Caco-2 (cell line): ENCODE results near the gene CRYBG1. TPM values are rescaled to one million over a fixed set of nuclear protein-coding genes. Genes with fewer than 3 reads are reported as not detected.

Source experiments
- BruUV-seq: library from RNA; stranded (reverse); fragments of 400-500 nt; replicated peaks from 2 replicates; lab custom pipeline; 2021; lab: Mats Ljungman, UMichigan
- CTCF ChIA-PET: fragments of 300-600 bp; sonication (Branson Sonifier 250); formaldehyde crosslinking; loops from one replicate; lab custom pipeline; 2022; ENCODE audit warnings: antibody characterized with exemption; lab: Charles Lee
- POLR2A ChIA-PET: fragments of 300-600 bp; sonication (Branson Sonifier 250); formaldehyde crosslinking; loops from one replicate; lab custom pipeline; 2022; ENCODE audit warnings: antibody characterized with exemption; lab: Charles Lee
- DNase-seq, 2 experiments: peaks; one replicate each; pipeline versions ENCODE4 v3.0.0 to v3.0.0-alpha.2; 2020 to 2022
- H3K27me3 ChIP-seq: replicated peaks from 2 replicates; pipeline ENCODE4 v1.6.0; 2011; ENCODE audit warnings: low read length; ENCODE audit not compliant: control insufficient read depth, insufficient read depth
- H3K36me3 ChIP-seq: 2 replicates; pipeline ENCODE4 v1.5.1; 2011; ENCODE audit warnings: low read length; ENCODE audit not compliant: control insufficient read depth, insufficient read depth
- H3K4me1 ChIP-seq: fragments of 250-450 bp; sonication (Bioruptor Pico); 2 replicates; pipeline ENCODE4 v1.5.1; 2020; ENCODE audit warnings: mild to moderate bottlenecking
- H3K4me3 ChIP-seq: 2 replicates; pipeline ENCODE4 v1.5.1; 2011; ENCODE audit warnings: low read depth, mild to moderate bottlenecking, control low read depth, low read length
- H3K9me3 ChIP-seq: fragments of 250-450 bp; sonication (Bioruptor Pico); 2 replicates; pipeline ENCODE4 v1.5.1; 2020; ENCODE audit warnings: mild to moderate bottlenecking, moderate library complexity
- H3K27ac Mint-ChIP-seq: one replicate; pipeline ENCODE4 v1.8.0; 2022; ENCODE audit warnings: mixed read lengths; ENCODE audit not compliant: unreplicated experiment
- H3K27me3 Mint-ChIP-seq: one replicate; pipeline ENCODE4 v1.8.0; 2022; ENCODE audit warnings: mixed read lengths; ENCODE audit not compliant: insufficient read depth, unreplicated experiment
- H3K36me3 Mint-ChIP-seq: one replicate; pipeline ENCODE4 v1.8.0; 2022; ENCODE audit warnings: mild to moderate bottlenecking, mixed read lengths; ENCODE audit not compliant: insufficient read depth, unreplicated experiment
- H3K4me1 Mint-ChIP-seq: one replicate; pipeline ENCODE4 v1.8.0; 2022; ENCODE audit warnings: low read depth, mixed read lengths; ENCODE audit not compliant: unreplicated experiment
- H3K4me3 Mint-ChIP-seq: one replicate; pipeline ENCODE4 v1.8.0; 2022; ENCODE audit warnings: mild to moderate bottlenecking, moderate library complexity, mixed read lengths; ENCODE audit not compliant: unreplicated experiment
- H3K9me3 Mint-ChIP-seq: one replicate; pipeline ENCODE4 v1.8.0; 2022; ENCODE audit warnings: mixed read lengths; ENCODE audit not compliant: unreplicated experiment
- intact Hi-C: fragments of 100-400 bp; cut with micrococcal nuclease; formaldehyde crosslinking; loops from one replicate; pipeline ENCODE4 v1.10.0; 2022; ENCODE audit not compliant: unreplicated experiment
- total RNA-seq: library from RNA; stranded (reverse); gene quantifications from 2 replicates; pipeline ENCODE4 v1.2.3, GENCODE V29; 2022
- TF ChIP-seq, protein P1 (sequence below), 2 experiments: fragments of 200-600 bp in 1 of 2; IDR thresholded peaks; 1 replicate in 1 of 2; 2 replicates in 1 of 2; pipeline versions ENCODE4 v1.5.1 to v1.8.0; 2011 to 2022; ENCODE audit warnings: antibody characterized with exemption in 1 of 2, control low read depth in 1 of 2, inconsistent platforms in 1 of 2, low read depth in 1 of 2, low read length in 1 of 2, mild to moderate bottlenecking in 1 of 2, moderate library complexity in 1 of 2; ENCODE audit not compliant: insufficient read depth in 1 of 2, severe bottlenecking in 1 of 2, unreplicated experiment in 1 of 2

Gene CRYBG1
- total RNA-seq, 1 experiment from 2014 or later = 13.2 TPM

DNA sequence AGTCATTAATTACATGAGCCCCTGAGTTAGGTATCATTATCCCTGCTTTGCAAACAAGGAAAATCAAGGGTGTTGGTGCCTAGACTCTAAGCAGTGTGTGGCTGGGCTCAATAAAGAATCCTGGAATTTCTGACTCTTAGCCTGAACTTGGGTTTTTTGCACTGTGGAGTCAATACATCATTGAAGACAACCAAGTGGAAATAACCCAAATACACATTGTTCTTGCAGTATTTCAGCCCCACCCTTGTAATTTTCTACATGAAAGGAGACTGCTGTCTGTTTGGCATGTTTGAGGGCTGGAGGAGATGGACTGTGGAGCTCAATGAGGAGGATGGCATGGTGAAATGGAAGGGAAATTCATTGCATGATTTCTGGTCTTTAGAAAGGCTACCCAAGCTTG is 110.3 kb downstream of the CRYBG1 start:
- Histone ChIP-seq H3K4me1 (no peaks in the 10 kb centered on the region), H3K4me3 (no peak overlapping the region), H3K36me3 (no peaks in the 10 kb centered on the region), H3K9me3 (no peaks in the 10 kb centered on the region), H3K27me3 (no peaks in the 10 kb centered on the region)
- POLR2A ChIA-PET = no interaction called here
- no peak overlapping the region for H3K27ac Mint-ChIP-seq
- no peaks in the 10 kb centered on the region for H3K9me3 Mint-ChIP-seq
- peaks cover 5% of the 10 kb centered on the region for H3K27me3 Mint-ChIP-seq
- no TSS peak for BruUV-seq
- no peak overlapping the region for H3K4me3 Mint-ChIP-seq
- intact Hi-C loops = no loop called here
- no peaks in the 10 kb centered on the region for H3K4me1 Mint-ChIP-seq
- TF ChIP-seq, protein P1, sequence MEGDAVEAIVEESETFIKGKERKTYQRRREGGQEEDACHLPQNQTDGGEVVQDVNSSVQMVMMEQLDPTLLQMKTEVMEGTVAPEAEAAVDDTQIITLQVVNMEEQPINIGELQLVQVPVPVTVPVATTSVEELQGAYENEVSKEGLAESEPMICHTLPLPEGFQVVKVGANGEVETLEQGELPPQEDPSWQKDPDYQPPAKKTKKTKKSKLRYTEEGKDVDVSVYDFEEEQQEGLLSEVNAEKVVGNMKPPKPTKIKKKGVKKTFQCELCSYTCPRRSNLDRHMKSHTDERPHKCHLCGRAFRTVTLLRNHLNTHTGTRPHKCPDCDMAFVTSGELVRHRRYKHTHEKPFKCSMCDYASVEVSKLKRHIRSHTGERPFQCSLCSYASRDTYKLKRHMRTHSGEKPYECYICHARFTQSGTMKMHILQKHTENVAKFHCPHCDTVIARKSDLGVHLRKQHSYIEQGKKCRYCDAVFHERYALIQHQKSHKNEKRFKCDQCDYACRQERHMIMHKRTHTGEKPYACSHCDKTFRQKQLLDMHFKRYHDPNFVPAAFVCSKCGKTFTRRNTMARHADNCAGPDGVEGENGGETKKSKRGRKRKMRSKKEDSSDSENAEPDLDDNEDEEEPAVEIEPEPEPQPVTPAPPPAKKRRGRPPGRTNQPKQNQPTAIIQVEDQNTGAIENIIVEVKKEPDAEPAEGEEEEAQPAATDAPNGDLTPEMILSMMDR (IDR thresholded peaks at IDR 0.05; ENCODE audit: insufficient read depth in 1 of 2, low read depth in 1 of 2, low read length in 1 of 2, severe bottlenecking in 1 of 2, unreplicated experiment in 1 of 2) = no peak
- CTCF ChIA-PET = no interaction called here
- no peaks in the 10 kb centered on the region for H3K36me3 Mint-ChIP-seq
- no peak for DNase-seq

DNA sequence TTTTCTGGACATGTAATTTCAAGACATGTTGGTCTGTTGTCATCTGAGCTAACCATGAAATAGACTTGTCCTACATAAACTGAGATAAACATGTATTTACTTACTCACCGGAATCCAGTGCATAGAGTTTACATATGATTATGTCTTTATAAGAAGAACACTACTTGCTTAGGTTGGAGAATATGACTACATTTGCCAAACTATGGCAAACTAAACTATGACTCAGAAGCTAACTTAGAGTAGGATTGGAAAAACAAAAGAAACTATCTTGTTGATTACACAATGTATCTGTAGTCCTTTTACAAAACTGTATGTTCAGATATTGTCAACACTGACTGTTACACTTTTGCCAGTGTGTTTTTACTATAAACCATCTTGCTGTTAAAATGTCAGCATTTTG is 113.3 kb downstream of the CRYBG1 start:
- Mint-ChIP-seq H3K36me3 (no peaks in the 10 kb centered on the region), H3K4me1 (no peaks in the 10 kb centered on the region), H3K27ac (no peak overlapping the region), H3K9me3 (no peaks in the 10 kb centered on the region), H3K4me3 (no peak overlapping the region), H3K27me3 (no peaks in the 10 kb centered on the region)
- no peak overlapping the region for H3K4me3 ChIP-seq
- H3K9me3 ChIP-seq = no peaks in the 10 kb centered on the region
- no peaks in the 10 kb centered on the region for H3K36me3 ChIP-seq
- TF ChIP-seq, protein P1 (IDR thresholded peaks at IDR 0.05; ENCODE audit: insufficient read depth in 1 of 2, low read depth in 1 of 2, low read length in 1 of 2, severe bottlenecking in 1 of 2, unreplicated experiment in 1 of 2) = no peak
- ChIA-PET CTCF (no interaction called here), POLR2A (no interaction called here)
- H3K27me3 ChIP-seq = no peaks in the 10 kb centered on the region
- intact Hi-C loops = no loop called here
- no TSS peak for BruUV-seq
- H3K4me1 ChIP-seq = no peaks in the 10 kb centered on the region
- no peak for DNase-seq

DNA sequence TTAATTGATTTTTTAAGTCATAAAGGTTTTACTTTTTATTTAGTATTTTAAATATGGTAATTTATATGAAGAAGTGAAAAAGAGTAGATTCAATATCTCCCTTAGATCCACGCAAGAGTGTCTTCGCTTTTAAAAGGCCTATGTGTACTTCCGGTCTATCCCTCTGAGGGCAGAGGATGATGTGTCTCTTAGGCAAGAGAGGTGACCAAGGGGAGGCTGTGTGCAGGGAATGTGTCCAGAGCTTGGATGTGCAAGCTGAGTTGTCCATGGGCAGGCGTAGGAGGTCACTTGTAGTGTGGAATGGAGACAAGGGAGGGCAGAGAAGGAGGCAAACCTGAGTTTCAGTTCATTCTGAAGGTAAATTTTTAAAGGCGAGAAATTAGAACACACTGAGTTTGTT is 113.9 kb downstream of the CRYBG1 start:
- no peak overlapping the region for H3K4me3 Mint-ChIP-seq
- no peak for DNase-seq
- CTCF ChIA-PET = no interaction called here
- H3K27me3 ChIP-seq = no peaks in the 10 kb centered on the region
- H3K9me3 Mint-ChIP-seq = no peaks in the 10 kb centered on the region
- TF ChIP-seq, protein P1 (IDR thresholded peaks at IDR 0.05; ENCODE audit: insufficient read depth in 1 of 2, low read depth in 1 of 2, low read length in 1 of 2, severe bottlenecking in 1 of 2, unreplicated experiment in 1 of 2) = no peak
- H3K4me3 ChIP-seq = no peak overlapping the region
- H3K36me3 Mint-ChIP-seq = no peaks in the 10 kb centered on the region
- H3K4me1 Mint-ChIP-seq = no peaks in the 10 kb centered on the region
- intact Hi-C loops = no loop called here
- no peaks in the 10 kb centered on the region for H3K4me1 ChIP-seq
- BruUV-seq = no TSS peak
- H3K36me3 ChIP-seq = no peaks in the 10 kb centered on the region
- H3K27ac Mint-ChIP-seq = no peak overlapping the region
- H3K9me3 ChIP-seq = no peaks in the 10 kb centered on the region
- POLR2A ChIA-PET = no interaction called here
- no peaks in the 10 kb centered on the region for H3K27me3 Mint-ChIP-seq
